Activated T-cell treated with anti-CD3 and anti-CD28 coated beads, Interleukin-2, amount 50 U/mL, for 1 hour (primary cell): ENCODE results near the gene SPATA2.
"Not testable (repeated sequence)": the region's sequence is repeated elsewhere in the genome, so short reads cannot be mapped to it uniquely, and the experiment has no call there.

Experiments used
- DNase-seq: peaks from one replicate; pipeline ENCODE4 v3.0.0-alpha.2; 2020

The SPATA2 gene

DNA sequence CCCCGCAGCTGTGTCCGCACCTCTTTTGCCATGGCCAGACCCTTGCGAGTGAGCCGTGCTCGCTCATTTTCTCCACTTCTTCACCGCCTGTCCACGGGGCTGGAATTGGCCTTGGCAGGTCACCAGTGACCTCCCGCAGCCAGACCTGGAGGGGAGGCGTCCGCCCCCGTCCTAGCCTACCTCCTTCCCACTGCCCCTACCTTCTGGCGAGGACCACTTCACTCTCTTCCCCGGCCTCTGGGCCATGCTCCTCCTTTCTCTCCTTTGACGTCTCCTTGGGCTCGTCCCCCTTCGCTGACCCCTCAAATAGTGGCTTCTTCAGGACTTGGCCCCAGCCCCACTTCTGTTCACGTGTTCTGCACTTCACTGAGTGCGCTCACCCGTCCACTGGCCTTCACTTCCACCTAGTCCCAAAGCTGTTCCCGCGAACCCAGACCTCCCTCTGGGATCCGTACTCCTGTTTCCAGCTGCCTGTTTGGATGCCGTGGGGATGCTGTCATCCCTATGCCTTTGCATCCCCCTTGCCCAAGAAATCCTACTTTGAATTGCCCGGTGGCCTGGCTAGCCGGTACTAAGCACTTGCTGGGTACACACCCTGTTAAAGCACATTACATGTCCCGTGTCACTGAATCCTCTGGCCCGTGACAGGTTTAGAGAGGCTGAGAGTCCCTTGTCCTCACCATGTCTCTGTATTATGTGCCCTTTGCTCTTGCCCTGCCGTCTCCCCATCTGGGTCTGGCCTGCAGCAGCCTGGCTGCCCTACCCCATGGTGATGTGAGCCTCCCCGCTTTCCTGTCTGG, 33.0 kb downstream of the SPATA2 start:
- DNase-seq = no peak

DNA sequence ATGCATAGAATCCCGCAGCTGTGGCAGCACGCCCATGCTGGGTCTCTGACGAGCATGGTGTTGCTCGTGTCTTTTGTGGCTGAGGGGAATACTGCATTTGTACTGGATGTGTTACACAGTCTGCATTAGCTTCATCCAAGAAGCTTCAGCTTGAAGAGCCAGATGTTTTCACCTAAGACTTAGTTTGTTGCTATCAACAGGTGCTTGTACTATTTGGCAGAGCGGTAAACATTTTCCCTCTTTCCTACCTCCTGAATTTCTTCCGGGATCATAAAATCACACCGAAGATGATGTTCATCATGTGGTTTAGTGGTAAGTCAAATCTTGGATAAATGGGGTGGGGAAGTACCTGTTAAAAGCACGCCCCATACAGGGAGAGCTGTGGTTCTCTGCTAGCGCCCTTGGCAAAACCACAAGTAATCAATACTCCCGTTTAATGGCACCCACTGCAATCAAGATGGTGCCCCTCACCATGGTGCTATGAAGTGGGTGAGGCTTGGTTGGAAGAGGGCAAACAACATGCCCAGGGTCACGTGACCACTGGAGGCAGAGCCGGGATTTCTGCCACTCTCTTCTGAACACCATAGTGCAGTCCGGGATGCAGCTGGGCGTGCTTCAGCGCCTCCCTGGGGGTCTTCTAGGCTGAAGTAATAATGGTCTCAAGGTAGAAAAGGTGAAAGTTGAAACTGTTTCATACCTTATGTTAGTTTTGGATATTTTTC, 34.4 kb downstream of the SPATA2 start:
- DNase-seq = no peak

DNA sequence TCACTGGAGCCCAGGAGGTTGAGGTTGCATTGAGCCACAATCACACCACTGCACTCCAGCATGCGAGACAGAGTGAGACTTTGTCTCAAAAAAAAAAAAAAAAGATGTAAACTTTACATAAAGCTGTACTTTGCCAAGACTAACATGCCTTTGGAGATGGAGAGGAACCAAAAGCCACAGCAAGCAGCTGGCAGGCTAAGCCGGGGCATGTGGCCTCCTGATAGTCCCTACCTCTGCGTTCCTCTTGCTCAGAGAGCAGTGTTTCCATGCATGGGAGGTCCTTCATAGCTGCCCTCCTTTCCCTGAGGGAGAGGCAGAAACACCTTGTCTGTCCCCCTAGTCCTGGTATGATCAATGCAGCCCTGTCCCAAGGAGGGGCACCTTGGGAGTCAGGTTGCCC, 35.2 kb downstream of the SPATA2 start:
- no peak for DNase-seq

DNA sequence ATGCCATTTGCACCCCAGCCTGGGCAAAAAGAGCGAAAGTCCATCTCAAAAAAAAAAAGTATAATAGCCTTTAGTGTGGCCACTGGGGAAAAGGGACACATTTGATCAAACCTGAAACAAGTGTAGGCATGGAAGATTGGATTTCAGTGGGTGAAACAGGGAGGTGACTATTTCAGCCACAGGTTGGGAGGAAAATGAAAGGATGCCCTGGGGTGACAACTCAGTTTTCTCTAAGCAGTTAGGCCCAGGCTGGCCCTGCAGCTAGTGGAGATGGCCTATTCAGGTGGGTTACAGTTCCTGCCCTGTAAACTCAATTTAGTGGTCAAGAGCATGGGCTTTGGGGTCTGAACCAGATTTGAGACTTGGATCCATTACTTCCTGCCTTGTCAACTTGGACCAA, 36.4 kb downstream of the SPATA2 start:
- DNase-seq = no peak

DNA sequence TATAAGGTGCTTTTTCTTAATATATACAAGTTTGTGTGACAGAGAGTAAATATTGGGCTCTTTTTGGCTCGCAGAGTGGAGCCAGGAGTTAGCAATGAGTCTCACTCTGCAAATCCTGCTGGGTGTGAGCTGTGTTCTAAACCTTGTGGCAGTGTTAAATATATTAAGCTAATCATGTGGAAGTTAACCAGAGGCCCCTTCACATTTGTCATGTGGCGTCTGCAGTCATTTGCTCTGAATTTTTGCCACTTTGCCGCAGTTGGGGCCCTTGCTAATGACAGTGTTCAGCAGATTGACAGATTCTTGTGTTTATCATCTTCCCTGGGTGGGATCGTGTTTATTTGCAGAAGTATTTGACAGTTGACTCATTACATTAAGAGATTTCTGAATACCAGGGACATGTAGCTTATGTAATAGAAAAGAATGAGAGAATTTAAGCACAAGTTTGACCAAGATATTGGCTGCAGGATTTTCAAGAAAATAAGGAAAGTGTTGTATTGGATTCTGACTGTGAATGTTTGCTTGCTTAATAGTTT, 37.9 kb downstream of the SPATA2 start:
- DNase-seq = no peak

DNA sequence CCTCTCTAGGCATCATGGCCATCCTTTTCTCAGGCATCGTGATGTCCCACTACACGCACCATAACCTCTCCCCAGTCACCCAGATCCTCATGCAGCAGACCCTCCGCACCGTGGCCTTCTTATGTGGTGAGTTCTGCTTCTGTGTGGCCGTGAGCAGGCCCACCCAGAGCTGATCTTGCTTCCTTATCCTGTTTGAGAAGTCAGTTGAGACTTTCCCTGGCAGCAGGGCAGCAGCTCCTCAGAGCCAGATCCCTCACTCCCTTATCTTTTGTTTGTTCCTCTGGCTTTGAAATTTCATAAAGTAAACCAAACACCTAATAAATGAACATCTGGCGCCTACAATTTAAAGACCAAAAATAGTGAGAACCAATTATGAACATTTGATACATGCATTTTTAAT, 40.6 kb downstream of the SPATA2 start:
- no peak for DNase-seq

DNA sequence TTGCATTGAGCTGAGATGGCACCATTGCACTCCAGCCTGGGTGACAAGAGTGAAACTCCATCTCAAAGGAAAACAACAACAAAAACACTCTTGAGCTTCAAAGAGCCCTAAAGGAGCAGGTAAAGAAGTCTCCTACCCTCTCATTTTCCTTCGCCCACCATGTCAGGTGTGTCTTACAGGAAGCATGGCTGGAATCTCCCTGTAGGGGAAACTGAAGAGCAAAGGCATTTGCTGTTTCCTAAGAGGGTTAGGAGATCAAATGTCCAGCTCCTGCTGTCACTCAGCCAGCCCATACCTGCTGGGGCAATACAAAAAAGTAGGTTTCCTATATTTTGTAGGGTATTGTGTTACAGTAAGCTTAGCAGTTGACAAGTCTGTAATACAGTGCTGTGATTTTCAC, 43.3 kb downstream of the SPATA2 start:
- no peak for DNase-seq

DNA sequence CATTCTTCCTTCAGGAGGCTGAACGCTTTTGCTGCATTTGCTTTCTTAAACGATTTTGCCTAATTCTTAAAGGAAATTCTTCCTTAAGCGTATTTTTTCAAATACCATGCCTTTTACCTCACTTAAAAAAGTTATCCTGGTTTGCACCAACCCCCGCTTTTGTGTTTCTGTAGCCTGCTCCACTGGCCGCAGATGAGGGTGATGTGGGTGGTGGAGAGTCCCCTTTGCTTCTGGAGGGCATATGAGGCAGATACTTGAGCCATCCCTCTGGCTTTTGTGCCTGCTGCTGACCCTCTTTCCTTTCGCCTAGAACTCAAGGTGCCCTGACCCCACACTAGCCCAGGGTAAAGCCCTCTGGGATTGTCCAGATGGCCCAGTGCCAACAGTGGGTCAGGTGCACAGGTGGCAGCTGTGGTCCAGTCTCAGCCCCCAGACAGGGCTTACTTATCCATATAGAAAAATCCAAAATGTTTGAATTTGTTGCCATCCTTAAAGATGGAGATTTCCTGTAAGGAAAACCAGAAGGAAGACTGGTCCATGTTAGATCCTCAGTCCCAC, 43.9 kb downstream of the SPATA2 start:
- DNase-seq = no peak

DNA sequence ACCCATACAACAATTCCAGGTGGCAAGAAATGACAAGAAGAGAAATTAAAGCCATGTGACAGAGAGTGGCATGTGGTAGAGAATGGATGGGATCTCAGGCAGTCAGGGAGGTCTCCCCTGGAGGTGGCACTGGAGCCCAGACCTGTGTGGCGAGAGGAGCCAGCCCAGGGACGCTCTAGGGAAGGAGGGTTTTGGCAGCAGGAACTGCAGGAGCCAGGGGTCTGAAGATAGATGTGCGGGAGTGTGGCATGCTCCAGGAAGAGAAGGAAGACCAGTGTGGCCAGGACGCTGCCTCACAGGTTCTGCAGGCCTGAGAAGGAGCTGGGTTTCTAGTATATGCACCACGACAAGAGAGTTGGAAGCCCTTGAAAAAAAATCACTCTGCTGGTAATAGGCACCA, 45.1 kb downstream of the SPATA2 start:
- no peak for DNase-seq

DNA sequence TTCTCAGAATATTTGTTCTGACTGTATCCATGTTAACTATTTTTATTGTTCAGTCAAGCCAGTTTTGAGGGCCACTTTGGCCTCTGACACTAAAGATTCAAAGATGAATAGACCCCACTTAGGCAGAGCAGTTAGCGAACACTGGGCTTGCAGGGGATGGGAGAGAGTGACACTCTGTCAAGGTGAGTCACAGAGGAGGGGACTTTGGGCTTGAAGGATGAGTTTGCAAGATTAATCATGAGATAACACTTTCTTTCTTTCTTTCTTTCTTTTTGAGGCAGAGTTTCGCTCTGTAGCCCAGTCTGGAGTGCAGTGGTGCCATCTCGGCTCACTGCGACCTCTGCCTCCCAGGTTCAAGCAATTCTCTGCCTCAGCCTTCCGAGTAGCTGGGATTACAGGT, 46.4 kb downstream of the SPATA2 start:
- no peak for DNase-seq

DNA sequence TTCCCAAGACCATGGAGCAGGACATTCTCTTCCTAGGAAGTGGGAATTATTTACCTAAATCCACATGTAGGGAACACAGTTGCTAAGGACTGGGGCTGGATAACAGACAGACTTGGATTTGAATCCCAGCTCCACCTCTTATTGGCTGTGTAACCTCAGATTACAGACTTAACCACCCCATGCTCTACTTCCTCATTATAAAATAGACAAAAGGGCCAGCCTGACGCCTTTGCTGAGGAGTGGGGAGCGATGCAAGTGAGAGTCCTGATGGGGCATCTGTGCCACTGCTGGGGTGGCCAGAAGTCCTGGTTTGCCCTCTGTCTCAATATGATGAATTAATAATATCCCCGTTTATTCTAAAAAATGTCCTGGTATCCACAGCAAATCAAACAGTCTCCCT, 46.8 kb downstream of the SPATA2 start:
- no peak for DNase-seq

DNA sequence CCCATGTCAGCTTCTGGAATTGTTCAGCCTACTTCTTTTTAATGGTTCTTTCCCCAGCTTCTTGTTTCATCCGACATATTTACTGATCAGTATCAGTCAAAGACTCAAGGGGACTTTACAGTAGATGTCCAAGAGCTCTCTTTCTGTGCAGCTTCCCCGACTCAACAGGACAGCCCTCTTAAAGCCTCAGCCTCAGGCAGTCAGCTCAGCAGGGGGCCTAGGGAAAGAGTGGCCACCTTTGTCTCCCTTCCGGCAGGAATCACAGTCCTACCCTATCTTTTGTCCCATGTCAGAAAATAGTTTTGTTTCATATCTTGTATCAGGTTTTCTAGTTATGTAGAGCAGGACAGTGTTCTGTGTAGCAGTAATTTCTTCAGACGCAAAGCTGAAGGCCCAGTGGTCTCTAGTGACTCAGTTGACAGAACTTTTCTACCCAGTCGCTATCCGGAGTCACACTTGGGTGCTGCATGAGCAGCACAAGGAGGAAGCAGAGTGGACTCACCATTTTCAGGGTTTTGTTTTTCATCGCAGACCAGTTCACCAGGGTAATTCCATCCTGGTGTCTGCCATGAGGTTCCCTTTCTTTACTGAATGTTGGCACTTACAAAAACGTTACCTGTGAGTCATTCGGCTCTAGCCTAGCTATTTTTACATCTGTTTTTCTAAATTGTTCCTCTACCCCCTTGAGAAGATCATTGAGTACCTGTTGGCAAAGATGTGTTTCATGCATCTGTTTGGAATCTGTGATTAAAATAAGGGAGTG, 47.7 kb downstream of the SPATA2 start:
- DNase-seq = no peak

DNA sequence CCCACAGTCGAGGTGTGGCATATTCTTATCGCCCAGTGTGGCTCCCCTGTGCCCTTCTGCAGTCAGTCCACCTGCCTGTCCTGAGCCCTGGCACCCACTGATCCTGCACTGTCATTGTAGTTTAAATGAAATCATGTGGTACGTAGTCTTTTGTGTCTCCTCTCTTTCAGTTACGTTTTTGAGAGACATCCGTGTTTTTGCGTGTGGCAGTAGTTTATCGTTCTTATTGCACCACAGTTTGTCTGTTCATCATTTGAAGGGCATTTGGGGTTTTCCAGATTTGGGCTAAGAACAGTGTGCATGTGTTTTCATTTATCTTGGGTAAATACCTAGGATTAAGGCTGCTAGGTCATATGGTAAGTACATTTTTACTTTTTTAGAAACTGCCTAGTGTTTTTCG, 49.3 kb downstream of the SPATA2 start:
- DNase-seq = no peak

DNA sequence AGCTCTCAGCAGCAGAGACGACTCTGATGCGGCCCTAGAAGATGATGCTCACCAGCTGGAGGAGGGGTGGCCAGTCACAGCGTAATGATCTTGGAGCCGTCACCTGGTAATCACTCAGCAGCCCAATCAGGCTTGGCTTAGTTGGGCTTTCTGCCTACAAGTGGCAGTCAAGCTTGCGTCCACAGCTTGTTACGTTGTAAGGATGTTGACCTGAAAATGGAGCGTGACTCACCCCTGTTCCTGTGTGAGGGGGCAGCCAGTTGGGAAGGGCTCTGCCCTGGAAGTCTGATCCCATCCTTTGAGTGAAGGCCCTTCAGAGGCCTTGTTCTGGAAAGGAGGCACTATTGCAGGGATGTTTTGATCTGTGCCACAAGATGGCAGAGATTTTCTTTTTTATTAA, 49.8 kb downstream of the SPATA2 start:
- no peak for DNase-seq

DNA sequence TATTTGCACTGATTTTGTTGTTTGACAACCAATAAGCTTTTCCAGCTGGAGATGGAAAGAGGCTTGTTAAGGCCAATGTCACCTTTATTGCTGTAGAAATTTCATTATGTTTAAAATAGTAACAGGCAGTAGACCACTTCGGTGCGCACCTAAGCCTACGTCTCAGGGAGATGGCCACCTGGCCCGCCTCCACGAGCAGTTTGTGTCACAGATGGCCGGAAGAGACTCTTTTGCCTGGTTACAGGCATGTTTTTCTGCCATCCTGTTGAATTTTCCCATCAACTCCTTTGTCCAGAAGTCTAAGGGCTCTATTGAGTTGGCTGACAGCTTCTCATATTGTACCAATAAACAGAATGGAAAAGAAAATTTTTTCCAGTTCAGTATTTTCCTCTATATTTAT, 51.7 kb downstream of the SPATA2 start:
- no peak for DNase-seq

DNA sequence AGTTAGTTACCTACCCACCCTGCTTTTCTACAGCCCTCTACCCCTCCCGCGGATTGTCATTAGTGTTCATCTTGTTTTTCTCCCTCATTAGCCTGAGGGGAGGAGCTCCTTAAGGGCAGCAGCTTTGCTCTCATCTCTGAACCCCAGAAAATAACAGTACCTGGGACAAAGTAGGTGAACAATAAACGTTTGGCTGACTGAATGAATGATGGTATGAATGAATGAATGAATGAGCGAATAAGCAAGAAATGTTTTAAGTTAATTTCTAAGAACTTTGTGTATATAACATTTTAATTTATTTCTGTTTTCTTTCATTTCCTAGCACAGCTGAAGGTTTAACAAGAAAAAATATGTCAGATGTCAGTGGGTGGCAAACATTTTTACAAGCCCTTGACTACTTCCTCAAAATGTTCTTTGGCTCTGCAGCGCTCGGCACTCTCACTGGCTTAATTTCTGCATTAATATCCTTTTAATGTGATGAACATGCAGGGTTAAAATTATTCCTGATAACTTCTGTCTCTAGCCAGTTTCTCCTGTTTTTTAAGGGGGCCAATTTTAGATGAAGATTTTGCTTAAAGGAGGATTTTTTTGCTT, 52.6 kb downstream of the SPATA2 start:
- DNase-seq = no peak

DNA sequence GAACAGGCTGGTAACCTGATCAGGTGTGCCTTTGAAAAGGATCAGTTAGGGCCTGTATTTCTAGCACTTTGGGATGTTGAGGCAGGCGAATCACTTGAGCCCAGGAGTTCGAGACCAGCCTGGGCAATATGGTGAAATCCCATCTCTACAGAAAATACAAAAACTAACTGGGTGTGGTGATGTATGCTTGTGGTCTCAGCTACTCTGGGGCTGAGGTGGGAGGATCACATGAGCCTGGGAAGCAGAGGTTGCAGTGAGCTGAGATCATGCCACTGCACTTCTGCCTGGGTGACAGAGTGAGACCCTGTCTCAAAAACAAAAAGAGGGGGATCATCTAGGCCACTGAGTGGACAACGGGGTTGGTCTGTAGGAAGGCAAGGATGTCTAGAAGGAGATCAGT, 54.1 kb downstream of the SPATA2 start:
- DNase-seq = not testable (repeated sequence)

DNA sequence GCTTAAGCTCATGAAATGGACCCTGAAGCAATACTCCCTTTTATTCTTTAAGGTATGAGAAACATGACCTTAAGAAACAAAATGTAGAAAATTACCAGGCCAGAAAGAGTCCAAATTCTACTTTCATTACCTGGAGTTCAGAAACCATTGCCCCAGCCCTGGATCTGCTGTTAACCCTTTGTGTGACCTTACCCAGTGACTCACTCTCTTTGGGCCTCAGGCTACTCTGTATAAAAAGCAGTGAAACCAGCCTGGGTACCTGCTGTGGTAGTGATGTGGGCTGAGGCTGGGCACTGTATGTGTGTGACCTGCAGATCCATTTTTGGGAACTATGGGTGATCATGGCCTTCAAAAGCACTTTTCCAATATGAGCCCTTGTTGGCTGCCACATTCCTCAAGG, 55.5 kb downstream of the SPATA2 start:
- no peak for DNase-seq

DNA sequence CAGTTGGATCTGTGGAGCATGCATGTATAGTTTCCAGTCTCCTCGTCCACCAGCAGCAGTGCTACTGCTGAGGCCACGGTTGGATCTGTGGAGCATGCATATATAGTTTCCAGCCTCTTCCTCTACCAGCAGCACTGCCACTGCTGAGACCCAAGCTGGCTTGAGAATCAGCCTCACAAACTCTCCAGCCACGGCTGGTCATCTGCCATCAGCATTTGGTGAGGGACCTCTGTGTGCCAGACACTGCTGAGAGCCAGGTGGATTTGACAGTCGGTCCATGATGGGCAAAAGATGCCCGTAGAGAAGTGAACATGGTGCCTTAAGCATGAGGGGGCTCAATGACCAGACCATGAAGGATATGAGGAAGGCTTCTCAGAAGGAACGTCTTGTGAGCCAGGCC, 56.3 kb downstream of the SPATA2 start:
- no peak for DNase-seq

DNA sequence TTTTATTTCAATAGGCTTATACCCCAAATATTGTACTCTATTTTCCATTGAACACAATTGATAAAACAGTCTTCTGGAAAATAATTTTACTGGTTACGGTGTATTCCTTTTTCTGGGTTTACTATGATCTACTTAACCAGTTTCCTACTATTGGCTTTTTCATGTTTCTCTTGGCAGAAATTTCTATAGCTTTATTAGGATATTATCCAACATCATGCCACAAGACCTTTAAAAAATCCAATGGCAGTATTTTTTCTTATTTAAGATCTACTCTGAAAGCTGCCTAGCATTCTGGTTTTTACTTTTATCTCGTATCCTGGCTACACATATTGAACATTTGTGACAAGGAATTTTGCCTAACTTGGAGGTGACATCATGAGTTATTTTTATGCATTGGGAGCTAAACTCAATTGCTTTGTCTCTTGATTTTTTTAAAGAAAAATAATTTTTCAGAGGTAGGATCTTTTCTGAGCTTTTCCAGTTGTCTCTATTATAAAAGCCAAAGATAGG, 57.2 kb downstream of the SPATA2 start:
- DNase-seq = no peak

DNA sequence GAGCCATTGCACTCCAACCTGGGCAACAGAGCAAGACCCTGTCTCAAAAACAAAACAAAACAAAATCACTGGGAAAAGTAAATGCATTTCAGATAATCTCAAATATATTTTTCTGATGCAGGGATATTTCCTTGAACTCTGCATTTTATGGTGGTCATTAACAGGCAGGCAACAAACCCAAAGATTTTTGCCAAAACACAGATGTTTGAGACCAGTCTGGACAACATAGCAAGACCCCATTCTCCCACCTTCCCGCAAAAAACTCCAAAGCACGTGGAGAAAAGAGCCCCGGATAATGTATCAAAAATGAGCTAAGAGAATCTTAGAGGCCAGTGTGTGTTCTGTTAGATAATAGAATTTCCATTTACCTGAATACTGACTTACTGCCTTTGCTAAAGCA, 58.4 kb downstream of the SPATA2 start:
- no peak for DNase-seq

DNA sequence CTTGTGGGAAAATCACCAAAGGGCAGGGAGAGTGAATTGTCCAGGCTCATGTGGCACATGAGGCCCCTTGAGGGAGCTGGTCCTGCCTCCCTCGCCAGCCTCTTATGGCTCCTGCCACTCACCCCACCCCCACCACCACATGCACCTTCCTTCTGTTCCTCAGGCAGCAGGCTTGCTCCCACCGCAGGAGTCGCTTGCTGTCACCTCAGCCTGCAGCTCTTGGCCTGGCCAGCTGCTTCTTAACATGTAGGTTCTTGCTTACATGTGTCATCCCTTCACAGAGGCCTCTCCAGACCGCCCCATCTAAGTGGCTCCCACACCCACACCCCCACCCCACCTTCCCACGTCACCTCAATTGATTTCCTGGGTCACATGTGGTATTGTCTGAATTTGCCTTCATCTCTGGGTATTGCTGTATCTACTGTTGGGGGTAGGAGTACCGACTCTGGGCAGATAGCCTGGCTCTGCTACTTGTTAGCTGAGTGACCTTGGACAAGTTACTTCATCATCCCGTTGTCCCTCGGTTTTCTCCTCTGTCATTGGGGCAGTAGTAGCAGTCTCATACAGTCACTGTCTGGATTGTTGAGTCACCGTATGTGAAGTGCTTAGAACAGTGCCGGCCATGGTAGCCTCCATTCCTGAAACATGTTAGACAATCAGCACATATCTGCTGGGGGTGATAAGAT, 61.0 kb downstream of the SPATA2 start:
- DNase-seq = no peak
